GM12865 (cell line): ENCODE measurements around the gene STXBP1.

Experiments
- DNase-seq: peaks from one replicate; pipeline ENCODE4 v3.0.0; 2010; ENCODE audit warnings: low read depth
- H3K4me3 ChIP-seq: 2 replicates; pipeline ENCODE4 v1.5.1; 2011; ENCODE audit warnings: mild to moderate bottlenecking, low read depth, low read length, control low read depth
- TF ChIP-seq, protein P1 (sequence below): IDR thresholded peaks from 2 replicates; pipeline ENCODE4 v1.5.1; 2011; ENCODE audit warnings: low read length, control low read depth, low read depth, inconsistent platforms; ENCODE audit not compliant: insufficient read depth; ENCODE audit errors: missing control alignments

The STXBP1 gene

DNA sequence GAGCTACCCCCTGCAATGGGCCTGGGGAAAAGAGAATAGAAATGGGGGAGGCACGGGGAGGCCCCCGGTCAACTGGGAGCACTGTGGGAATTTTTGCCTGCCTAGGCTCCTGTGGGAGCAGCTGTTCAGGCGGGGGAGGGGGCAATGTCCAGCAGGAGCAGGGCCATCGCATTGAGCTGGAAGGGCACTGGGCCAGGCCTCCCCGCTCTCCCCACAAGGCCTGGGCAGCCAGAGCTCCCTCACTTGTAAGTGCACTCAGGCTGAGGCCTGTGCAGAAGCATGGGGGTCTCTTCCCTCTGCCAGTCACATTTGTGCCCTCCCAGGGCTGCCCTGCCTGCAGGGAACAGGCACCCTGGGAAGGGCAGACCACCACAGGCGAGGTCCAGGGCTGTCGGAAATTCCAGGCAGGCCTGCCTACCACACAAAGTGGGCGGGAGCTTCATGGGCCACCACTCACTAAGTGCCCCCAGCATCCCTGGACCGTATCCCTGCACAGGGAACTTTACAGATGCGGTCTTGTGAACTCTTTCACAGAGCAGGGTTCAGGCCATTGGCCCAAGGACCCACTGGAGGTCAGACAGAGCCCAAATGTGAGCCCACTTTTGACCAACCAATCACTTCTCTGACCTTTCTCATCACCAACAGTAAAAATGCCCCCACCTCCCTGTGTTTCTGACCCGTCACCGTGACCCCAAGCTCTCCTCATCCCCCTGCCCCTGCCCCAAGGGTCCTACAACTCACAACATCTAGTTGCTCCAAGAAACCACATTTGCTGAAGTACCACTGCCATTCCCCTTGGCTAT, 93.7 kb downstream of the STXBP1 start:
- no peak overlapping the region for H3K4me3 ChIP-seq
- no peak for DNase-seq
- TF ChIP-seq, protein P1, sequence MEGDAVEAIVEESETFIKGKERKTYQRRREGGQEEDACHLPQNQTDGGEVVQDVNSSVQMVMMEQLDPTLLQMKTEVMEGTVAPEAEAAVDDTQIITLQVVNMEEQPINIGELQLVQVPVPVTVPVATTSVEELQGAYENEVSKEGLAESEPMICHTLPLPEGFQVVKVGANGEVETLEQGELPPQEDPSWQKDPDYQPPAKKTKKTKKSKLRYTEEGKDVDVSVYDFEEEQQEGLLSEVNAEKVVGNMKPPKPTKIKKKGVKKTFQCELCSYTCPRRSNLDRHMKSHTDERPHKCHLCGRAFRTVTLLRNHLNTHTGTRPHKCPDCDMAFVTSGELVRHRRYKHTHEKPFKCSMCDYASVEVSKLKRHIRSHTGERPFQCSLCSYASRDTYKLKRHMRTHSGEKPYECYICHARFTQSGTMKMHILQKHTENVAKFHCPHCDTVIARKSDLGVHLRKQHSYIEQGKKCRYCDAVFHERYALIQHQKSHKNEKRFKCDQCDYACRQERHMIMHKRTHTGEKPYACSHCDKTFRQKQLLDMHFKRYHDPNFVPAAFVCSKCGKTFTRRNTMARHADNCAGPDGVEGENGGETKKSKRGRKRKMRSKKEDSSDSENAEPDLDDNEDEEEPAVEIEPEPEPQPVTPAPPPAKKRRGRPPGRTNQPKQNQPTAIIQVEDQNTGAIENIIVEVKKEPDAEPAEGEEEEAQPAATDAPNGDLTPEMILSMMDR = no peak

DNA sequence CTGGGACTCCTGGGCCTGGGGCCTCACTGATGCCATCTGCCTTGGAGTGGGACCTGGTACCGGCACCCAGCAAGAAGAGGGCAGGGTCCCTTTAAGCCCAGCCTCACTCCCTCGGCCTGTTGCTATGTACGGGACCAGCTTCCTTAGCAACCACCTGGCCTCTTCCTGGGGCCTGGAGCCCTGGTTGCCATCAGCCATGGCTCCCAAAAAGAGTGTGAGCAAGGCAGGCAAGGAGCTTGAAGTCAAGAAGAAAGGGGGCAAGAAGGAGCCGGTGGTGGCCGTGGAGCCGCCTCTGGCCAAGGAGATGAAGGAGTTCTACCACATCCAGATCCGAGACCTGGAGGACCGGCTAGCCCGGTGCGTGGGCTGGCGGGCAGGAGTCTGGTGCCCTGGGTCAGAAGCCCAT, 94.8 kb downstream of the STXBP1 start, which contains the start of gene CFAP157:
CFAP157 (plus strand) TSS at position 153 of the 406 bp plus-strand sequence; CDS start at position 197, 44 bp downstream.
- DNase-seq = no peak
- no peak within 1 kb of the TSS for H3K4me3 ChIP-seq
- TF ChIP-seq, protein P1 = no peak

DNA sequence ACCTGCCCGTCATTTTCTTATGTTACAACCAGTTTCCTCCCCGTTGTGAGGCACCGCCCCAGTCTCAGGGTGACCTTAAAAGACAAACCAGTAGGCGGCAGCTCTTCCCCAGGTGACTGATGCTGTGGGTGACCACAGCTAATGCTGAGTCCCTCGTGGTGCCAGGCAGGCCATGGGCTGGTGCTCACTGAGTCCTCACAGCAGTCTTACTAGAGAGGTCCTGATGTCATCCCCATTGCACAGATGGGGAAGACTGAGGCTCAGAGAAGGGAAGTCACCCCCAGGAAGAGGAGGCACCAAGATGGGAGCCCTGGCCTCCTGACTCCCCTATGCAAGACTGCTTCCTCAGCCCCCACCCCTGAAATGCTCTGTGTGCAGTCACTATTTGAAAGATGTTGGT, 95.7 kb downstream of the STXBP1 start:
- no peak overlapping the region for H3K4me3 ChIP-seq
- TF ChIP-seq, protein P1 = peak; percentile 20
- DNase-seq = peak; percentile 40

DNA sequence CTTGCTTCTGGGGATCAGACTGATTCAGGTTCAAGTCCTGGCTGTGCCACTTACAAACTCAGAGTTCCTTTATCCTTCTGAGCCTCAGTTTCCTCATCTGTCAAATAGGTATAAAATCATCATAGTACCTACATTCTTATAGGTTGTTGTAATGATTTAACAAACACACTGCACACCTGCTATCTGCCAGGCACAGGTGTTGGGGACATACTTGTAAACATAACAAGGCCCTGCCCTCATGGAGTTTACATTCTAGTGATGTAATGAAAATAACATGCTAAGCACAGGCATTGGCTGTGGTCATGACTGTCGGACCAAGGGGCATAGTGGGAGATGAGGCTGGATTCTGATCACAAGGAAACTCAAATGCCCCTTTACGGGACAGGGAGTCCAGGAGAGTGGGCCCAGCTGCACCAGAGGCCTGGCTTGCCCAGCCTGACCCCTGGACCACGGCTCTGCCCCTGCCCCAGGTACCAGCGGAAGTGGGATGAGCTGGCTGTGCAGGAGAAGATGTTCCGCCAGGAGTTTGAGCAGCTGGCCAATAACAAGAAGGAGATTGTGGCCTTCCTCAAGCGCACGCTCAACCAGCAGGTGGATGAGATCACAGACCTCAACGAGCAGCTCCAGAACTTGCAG, 97.0 kb downstream of the STXBP1 start:
- TF ChIP-seq, protein P1 = no peak
- H3K4me3 ChIP-seq = no peak overlapping the region
- DNase-seq = no peak

DNA sequence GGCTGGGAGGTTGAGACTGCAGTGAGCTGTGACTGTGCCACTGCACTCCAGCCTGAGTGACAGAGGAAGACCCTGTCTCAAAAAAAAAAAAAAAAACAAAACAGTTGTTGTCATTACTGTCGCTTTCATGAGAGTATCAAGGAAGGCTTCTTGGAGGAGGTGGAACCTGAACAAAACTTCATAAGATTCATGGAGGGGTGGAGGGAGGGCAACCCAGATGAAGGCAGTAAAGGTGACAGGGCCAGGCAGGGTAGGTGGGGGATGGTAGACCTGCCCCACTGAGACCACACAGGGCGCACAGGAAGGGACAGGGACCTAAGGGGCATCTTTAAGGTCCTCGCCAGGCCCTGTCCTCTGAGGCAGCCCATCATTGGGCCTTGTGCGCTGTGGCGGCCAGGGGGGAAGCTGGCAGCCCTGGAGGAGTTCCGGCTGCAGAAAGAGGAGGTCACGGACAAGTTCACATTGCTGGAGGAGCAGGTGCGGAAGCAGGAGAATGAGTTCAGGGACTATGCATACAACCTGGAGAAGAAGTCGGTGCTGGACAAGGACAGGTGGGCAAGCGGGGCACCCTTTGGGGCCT, 98.2 kb downstream of the STXBP1 start:
- TF ChIP-seq, protein P1 = no peak
- no peak for DNase-seq
- no peak overlapping the region for H3K4me3 ChIP-seq

DNA sequence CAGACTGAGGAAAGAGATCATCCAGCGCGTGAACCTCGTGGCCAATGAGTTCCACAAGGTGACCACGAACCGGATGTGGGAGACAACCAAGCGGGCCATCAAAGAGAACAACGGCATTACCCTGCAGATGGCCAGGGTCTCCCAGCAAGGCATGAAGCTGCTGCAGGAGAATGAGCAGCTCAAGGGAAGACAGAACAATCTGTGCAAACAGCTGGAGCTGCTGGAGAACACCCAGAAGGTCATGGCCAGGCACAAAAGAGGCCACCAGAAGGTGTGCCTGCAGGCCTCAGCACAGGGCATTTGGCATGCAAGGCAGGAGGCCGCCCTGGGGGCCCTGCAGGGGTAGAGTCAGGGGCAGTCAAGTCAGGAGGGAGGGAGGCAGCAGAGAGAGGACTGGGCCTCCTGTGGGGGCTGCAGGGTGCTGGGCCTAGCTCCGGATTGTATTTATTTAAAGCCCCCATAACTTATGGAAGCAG, 99.2 kb downstream of the STXBP1 start:
- peak; percentile 27 for DNase-seq
- no peak overlapping the region for H3K4me3 ChIP-seq
- TF ChIP-seq, protein P1 = no peak
